HG03521 (cell line): Measurements from ENCODE around the gene RFX8.

Source experiments
- ATAC-seq: cut with Tn5 transposase; IDR thresholded peaks from one replicate; pipeline ENCODE4 v1.9.1; 2021; ENCODE audit warnings: mild to moderate bottlenecking, moderate library complexity; ENCODE audit not compliant: unreplicated experiment

RFX8 gene

DNA sequence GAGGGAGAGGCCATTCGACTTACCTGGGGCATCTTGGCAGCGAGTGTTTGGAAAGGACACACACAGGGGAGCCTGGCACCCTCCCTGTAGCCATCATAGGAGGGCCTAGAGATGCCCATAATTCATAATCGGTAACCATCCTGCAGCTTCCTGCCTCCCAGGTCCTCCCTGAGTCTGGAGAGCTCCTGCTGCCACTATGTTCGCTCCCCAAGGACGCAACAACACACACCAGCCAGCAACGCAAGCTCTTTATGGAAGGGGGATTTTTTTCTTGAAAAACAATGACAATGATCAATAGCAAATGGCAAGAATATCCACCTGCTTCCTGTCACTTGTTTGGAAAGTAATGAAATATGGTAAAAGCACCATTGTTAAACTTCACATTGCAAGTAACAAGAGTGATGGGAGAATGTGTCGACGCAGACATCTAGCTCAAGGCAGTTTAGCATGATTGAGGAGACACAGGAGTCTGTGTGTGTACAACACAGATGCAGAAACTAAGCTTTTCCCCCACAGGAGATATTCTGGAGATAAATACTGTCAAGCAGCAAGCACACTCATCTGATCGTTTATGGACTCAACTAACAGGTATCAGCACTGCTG is 62.7 kb downstream of the RFX8 start:
- no peak for ATAC-seq

DNA sequence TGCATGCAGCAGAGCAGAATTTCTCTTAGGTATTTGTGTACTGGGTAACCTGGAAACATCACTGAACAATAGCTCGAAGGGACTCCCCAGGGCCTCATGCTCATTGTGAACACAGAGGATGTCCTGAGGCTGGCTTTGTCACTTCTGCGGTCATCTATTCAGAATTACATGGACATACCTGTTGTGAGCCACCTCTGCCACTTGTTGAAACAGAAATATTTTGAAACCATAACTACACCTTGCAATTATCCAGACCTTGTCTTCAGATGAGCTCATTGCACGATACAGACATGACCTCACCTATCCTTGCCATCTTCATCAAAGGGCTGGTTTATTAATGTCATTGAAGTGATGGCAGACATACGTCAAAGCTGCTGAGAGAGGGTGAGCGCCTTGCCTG is 64.2 kb downstream of the RFX8 start:
- ATAC-seq, result no peak

DNA sequence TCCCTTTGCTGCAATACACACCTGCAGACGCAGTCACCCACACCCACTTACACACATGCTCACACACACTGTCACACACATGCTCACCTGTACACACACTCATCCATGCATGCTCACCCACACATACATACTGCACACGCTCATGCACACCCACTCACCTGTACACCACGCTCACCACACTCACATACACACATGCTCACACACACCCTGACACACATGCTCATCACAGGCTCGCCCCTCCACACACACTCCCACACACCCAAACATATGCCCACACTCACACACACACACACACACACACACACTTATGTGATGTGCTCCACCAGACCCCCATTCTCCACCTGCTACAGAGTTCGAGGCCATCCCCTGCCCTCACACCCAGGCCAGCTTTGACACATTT is 64.8 kb downstream of the RFX8 start:
- ATAC-seq, result no peak

DNA sequence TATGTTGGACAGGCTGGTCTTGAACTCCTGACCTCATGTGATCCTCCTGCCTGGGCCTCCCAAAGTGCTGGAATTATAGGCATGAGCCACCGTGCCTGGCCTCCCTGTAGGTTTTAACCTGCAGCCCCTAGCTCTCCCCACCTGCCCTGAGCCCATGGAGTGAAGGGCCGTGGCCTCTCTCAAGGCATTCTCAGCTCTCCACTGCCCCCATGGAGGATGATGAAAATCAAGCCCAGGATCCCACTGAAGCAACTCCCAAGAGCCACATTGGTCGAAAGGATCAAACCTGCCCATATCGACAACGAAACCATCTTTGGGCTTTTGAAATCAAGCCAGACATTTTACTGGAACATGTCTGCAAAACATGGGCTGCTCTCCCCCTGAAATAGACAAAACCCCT is 65.2 kb downstream of the RFX8 start:
- ATAC-seq, result no peak

DNA sequence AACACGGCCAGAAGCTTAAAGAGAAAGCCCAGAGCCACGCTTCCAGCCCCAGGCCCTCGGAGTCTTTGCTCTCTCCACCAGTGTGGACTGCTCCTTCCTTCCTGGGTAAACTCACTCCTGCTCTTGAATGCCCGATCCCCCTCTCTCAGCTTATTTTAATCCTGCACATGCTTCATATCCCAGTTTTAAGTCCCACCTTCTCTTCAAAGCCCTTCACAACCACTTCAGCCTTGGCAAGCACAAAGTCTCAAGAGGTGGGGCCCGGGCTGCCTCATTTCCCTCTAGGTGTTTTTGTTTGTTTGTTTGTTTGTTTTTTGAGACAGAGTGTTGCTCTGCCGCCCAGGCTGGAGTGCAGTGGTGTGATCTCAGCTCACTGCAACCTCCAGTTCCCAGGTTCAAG is 66.0 kb downstream of the RFX8 start:
- no peak for ATAC-seq

DNA sequence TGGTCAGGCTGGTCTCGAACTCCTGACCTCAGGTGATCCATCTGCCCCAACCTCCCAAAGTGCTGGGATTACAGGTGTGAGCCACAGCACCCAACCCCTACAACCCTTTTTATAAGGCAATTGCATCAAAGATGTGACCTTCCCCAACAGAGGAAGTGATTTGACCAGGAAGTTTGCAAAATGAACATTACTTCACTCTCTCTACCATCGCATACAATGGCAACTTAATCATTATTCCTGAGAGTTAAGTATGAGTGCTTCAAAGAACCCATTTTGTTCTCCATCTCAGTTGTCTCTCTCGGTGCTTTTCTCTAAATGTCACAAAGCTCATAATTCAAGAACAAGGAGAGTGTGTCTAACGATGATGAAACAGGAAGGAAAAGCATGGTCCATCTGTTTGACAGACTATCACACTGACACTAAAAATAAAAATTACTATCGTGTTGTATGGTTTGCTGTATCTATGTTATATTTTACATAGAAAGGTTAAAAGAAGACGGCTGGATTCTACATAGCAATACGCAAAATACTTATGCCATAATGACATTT is 69.5 kb downstream of the RFX8 start:
- no peak for ATAC-seq

DNA sequence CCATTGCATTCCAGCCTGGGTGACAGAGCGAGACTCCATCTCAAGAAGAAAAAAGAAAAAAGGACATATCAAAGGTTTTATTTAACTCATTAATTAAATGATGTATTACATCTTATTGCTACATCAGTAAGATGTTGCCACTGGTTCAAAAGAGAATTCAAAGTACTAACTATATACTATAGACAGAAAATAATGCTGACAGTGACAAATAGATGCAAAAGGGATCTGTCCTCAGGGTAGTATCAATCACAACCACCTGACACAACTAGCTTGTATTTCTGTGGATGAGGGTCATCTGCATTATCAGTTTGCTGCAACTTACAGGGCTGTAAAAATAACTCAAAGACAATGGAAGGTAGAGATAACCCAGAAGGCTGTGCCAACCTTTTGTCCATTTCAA is 71.2 kb downstream of the RFX8 start:
- no peak for ATAC-seq

DNA sequence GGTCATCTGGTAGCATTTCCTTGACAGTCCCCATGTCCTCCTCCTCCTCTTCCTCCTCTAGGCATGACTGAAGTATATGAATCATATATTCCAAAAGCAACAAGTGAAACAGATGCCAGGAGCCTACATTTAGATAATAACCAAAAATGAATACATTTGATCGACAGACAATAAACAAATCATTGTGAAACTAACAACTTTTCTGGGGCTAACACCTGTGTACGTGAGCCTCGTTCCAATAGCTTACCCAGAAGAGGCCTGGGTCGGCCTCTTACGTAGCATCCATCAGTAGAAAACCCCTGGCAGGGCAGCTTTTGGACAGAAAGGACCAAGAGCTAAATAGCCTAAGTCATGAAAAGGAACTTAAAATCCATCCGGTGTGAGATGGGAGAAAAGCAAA is 72.3 kb downstream of the RFX8 start:
- ATAC-seq, result no peak

DNA sequence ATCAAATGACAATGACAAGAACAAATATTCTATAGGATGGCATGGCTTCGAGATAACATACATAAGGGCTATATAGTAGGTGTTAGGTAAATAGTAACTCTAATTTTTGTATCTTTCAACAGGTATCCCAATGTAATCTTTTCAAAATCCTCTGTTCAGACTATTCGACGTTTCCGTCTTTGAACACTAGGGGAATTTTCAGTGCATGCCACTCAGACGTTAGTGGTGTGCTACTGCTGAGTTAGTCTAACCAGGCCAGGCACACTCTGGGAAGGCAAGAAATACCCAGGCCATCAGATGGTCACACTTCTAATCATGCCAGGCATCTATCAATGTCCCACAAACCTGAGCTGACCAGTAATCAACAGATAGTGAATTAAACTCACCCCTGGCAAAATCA is 73.0 kb downstream of the RFX8 start:
- ATAC-seq, result no peak

DNA sequence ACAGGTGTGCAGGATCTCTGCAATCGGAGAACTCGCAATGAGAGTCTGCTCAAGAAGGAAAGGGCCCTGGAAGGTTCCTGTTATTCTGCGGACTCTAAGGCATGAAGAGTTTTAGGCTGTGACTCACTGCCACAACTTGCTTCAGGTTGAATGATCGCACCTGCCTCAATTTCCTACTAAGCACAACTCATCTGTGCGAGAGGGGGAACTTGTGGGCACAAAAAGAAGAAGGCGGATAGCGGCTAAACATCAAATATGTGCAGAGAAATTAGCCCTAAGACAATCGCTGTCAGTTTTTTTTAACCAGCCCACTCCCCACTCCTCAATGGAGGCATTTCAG is 73.6 kb downstream of the RFX8 start:
- no peak for ATAC-seq

DNA sequence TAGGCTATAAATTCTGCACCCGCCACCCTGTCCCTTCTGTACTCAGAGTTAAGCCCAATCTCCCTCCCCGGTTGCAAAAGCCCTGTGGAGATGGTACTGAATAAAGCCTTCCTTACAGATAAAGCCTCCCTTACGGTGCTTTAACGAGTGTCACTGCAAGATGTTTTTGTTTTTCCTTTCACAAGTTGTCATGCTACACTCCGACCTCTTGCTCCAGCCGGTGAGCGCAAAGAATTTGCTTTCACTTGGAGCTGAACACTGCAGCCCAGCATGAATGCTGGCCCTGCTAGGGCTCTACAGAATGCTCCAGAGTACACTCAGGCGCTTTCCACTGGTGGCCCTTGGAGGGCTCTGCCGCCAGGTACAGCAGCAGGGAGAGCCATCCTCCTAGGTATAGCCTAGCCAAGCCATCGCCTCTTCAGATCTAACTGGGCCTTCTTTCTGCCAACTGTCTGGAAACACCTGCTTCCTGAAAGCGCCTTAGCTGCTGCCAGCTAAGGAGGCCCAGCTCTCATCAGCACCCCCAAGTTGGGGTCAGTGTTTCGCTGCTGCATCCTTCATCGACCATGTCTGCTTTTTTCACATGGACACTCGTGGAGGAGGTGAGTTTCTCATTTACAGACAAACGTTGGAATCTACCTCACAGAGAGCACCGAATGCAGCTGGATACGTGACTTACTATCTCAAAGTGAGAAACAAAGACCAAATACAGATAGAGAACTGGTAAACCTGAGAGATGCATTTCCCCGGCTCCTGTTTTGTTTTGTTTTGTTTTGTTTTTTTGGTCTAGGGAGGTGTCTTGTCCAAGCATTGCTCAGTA is 74.2 kb downstream of the RFX8 start:
- no peak for ATAC-seq

DNA sequence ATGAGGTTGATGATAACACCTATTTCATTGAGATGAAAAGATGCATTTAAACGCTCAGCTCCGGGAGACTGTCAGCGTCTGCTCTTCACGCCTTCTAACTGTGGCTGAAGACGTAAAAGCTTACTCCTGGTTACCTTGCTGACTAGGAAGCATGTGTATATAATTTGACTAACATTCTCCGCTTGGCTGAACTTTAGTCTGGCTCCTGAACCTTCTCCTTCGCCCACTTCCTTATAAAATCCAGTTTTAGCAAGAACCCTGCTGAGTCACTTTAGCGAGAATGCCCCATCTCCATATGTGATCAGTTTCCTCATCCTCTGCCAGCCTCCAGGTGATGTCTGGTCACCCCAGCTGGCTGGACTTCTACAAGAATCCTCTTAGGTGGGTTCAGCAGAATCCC is 74.9 kb downstream of the RFX8 start:
- ATAC-seq, result no peak

DNA sequence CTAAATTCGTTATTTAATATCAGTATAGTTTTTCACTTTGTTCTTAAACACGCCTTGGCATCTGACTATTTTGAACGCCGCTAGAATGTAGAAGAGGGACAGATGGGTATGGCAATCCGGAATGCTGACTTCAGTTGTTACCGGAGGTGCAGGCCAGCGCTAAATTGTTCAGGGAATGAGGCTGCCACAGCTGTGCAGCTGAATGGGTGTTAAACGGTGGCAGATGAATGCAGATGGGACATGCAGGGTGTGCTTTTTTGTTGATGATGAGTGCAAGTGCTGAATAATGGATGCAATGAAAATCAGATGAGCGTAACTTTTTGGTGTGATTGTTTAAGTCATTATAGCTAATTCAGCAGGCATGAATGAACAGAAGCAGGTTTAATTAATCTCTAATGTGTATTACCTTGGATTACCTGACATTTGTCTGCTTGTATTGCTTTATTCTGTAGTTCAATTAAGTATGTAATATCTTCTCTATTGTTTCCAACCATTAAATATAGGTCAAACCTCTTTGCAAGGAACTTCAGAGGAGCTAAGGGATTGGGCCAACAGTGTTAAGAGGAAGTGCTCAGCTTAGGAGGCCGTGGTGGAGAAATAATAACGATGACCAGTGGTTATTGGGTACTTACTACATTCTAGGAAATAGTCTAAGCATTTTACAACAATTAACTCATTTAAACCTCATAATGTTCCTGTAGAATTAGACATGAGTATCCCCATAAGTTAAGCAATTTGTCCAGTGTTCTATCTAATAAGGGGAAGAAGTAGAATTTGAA is 75.7 kb downstream of the RFX8 start:
- no peak for ATAC-seq

DNA sequence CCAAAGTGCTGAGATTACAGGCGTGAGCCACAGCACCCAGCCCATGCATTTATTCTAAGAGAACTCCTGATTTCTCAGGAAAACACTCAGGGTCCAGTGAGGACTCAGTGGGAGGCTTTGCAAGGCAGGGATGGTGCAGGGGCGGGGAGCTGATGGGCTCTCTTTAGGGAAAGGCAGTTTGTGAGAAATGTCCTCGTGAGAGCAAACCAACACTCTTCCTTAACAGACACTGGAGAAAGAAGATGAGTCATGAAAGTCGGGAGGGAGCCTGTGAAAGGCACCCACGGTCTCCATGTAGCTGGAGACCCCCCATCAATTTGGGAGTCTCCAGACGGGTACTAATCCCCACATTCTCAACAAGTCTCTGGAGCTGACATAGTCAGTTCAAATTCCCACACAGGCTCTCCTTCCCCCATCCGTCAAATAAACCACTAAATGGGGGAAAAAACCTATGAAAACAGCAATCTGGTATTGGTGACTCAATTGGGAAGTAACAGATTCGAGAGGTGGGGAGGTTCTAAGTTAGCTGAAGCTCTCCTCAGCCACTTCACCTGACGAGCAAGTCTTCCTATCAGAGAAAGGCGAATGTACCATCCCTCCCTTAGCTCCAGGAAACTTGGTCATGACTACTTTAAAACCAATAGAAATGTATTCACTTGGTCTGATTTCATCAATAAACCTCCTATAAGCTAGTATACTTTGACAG is 76.6 kb downstream of the RFX8 start:
- ATAC-seq, result no peak

DNA sequence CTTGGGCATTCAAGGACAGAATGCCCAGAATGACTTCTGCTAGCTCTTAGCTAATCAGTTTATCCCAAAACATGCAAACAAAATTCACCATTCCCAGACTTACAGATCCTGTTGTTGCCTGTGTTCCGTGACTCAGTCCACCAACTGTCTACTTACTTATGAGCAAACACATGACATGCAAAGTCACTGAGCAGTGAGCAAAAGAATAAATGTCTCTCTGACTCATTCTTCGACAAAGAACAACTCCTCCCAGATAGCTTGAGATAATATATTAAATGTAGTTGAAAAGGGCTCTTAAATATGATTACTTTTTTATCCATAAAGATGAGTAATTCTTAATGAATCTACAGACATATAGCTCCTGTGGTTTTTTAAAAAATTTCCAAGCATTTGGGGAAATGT is 78.6 kb downstream of the RFX8 start:
- no peak for ATAC-seq

DNA sequence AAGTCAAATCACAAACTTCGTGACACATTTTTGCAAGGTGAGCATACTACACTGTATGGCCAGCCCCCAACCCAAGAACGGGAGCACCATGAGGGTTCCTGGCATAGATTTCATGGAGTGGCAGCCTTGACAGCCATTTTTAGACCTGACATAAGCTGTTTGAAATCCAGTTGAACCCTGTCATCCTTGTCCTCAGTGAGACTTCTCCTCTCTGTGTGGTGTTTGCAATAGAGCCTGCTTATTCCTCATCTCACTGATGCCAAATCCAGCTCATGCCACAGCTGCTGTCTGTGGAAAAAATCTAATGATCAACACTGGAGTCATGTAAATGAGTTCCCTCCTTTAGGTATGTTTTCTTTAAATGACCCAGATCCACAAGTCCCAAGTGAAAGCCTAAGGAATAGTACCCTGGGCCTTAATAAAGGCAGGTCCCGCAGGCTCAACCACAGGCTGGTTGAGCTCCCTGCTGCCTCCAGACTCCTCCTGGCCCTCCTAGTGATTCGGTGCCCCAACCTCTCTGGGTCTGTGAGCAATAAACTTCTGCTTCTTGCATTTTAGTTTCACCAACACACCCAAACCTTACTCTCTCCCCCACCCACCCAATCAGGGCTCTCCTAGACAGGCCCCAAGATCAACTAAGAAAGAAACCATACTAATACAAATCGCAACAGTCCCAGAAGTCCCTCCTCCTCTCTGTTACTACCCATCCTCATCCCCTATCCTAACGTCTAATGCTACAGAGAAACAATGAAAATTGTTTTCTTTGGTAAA is 79.2 kb downstream of the RFX8 start:
- no peak for ATAC-seq

DNA sequence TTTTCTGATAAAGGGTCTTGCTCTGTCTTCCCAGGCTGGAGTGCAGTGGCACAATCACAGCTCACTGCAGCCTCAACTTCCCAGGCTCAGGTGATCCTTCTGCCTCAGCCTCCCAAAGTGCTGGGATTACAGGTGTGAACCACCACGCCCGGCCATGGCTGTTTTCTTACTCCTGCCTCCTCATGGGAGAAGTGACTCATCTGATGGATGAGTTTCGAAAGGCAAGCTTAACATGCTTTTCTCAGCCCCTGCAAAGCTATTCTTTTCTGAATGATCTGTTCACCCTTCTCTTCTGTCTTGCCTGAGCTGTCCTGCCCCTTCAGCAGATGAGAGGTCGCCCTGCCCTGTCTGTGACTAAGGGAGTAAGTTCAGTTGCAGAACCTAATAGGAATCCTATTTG is 86.7 kb downstream of the RFX8 start:
- ATAC-seq, result no peak

DNA sequence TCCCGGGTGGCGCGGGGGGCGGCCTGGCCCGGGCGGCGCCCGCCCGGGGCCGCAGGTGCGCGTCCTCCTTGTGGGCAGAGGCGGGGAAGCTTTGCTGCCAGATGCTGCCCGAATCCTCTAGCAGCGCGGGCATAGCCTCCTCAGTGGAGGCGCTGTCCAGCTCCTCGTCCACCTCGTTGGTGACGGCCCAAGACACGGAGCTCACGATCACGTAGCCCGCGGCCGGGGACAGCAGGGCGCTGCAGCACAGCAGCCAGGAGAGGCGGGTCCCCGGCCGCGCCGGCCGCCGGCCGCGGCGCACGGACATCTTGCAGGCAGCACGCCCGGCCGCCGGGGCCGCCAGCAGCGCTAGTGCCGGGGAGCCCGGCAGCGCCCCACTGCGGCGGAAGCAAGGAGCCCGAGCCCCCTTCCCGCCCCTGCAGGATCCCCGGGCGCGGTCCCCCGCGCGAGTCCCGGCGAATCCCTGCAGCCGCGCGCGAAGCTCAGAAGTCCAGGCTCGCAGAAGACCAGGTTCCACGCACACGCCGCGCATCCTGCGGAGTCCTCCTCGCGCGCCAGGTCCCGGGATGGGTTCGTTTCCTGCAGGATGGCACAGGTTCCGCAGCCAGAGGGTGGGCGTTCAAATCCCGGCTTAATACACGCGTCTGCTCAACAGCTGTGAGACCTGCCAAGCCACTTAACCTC is 87.6 kb downstream of the RFX8 start, which contains the start of gene CREG2:
CREG2 (minus strand) TSS at position 353 of the 684 bp plus-strand sequence; CDS start at position 307, 46 bp downstream.
- ATAC-seq, result no peak

DNA sequence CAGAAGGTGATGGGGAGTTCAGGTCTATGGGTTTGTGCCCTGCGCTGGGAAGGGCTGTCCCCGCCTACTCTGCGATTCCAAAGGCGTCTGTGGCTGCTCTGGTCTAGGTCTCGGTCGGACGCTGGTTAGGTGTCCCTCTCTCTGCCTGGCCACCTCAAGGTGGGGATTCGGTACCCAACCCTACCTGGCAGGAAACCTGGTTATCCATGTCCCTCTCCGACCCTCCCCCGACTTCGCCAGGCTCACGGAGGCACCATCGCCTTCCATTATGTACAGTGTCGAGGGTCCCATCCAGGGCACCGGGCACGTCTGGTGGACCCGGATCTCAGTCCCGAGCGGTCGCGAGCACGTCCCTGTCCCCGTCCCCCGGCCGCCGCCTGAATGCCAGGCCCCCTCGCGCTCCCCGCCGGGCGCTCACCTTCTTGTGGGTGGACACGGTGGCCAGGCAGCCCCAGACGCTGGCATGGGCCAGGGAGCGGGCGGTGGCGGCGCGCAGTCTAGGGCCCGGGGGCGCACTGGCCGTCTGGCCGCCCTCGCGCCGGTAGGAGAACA is 88.2 kb downstream of the RFX8 start:
- no peak for ATAC-seq
